IPS-15b (cell line): ENCODE measurements around the gene NEDD9.

Source experiments
- H3K27me3 ChIP-seq: one replicate; pipeline ENCODE4 v1.6.1; 2013; ENCODE audit warnings: low read length; ENCODE audit not compliant: control insufficient read depth, insufficient read depth
- H3K36me3 ChIP-seq: one replicate; pipeline ENCODE4 v1.6.1; 2013; ENCODE audit warnings: low read length; ENCODE audit not compliant: control insufficient read depth, insufficient read depth
- H3K4me1 ChIP-seq: one replicate; pipeline ENCODE4 v1.6.1; 2013; ENCODE audit warnings: mild to moderate bottlenecking, low read length; ENCODE audit not compliant: control insufficient read depth, insufficient read depth
- H3K4me3 ChIP-seq: one replicate; pipeline ENCODE4 v1.5.1; 2013; ENCODE audit warnings: low read depth, low read length
- H3K9ac ChIP-seq: one replicate; pipeline ENCODE4 v1.6.1; 2013; ENCODE audit warnings: low read depth, mild to moderate bottlenecking, low read length
- H3K9me3 ChIP-seq: one replicate; pipeline ENCODE4 v1.6.1; 2013; ENCODE audit warnings: mild to moderate bottlenecking, low read length; ENCODE audit not compliant: control insufficient read depth, insufficient read depth

Gene NEDD9

GRCh38 chr6:11210386-11211138 is 21.9 kb downstream of the NEDD9 start:
- peaks cover 7% of the 10 kb centered on the region for H3K4me1 ChIP-seq
- H3K9ac ChIP-seq: no peak overlapping the region

DNA sequence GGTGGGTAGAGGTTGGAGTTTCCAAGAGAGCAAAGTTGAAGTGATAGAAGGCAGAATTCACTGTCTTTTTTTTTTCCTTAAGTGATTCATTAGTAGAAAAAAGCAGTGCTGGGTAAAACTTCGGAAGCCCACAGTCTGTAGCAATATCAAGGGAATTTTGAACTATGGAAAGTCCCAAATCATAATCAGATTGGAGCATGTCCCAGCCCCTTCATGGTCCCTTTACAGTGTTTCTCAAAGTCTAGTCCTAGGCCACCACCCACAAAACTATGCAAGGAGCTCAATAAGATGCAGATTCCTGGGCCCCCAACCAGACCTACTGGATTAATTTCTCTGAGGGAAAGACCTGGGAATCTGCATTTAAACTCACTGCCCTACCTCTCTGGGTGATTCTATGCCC is 22.6 kb downstream of the NEDD9 start:
- no peaks in the 10 kb centered on the region for H3K27me3 ChIP-seq
- H3K4me3 ChIP-seq: no peak overlapping the region
- no peaks in the 10 kb centered on the region for H3K9me3 ChIP-seq
- no peak overlapping the region for H3K9ac ChIP-seq
- peaks cover 5% of the 10 kb centered on the region for H3K4me1 ChIP-seq
- no peaks in the 10 kb centered on the region for H3K36me3 ChIP-seq

More at GRCh38 chr6:11210386-11211138, 21.9 kb downstream of the NEDD9 start:
- no peak overlapping the region for H3K4me3 ChIP-seq
- no peaks in the 10 kb centered on the region for H3K27me3 ChIP-seq
- no peaks in the 10 kb centered on the region for H3K36me3 ChIP-seq
- no peaks in the 10 kb centered on the region for H3K9me3 ChIP-seq

DNA sequence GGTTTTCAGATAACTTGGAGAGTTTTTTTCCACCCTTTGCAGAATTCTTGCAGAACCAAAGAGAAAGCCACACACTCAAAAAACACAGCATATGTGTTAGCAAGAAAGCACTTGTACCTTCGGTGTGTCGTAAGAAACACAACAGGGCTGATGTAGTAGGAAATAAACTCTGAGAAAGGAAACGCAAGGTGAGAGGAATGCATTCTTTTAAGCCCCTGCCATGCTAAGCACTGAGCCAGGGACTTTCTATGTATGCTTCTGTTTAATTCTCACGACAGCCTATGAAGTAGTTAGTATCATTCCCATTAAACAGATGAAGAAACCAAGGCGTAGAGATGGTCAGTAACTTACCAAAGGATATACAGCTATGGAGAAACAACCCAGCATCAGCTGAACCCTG is 23.1 kb downstream of the NEDD9 start:
- H3K27me3 ChIP-seq: no peaks in the 10 kb centered on the region
- H3K4me3 ChIP-seq: no peak overlapping the region
- H3K9ac ChIP-seq: no peak overlapping the region
- no peaks in the 10 kb centered on the region for H3K9me3 ChIP-seq
- no peaks in the 10 kb centered on the region for H3K36me3 ChIP-seq
- peaks cover 5% of the 10 kb centered on the region for H3K4me1 ChIP-seq

DNA sequence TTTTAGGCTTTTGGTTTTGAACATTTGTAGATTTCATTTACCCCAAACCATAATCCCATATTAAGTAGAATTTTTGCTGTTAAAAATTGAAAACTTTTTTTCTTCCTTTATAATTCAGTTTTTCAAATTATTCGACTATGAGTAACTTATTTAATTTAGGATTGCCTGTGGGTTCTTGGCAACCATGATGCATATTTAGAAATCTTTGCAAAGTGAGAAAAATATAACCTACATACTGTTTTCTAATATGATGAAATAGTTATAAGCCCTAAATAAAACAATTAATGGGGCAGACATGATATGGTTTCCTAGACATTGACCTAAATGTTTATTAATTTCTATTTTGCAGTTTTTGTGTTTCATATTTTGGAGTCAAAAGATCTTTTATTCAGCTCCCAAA is 23.6 kb downstream of the NEDD9 start:
- Histone ChIP-seq H3K9ac (no peak overlapping the region), H3K4me1 (peaks cover 5% of the 10 kb centered on the region), H3K9me3 (no peaks in the 10 kb centered on the region), H3K27me3 (no peaks in the 10 kb centered on the region), H3K36me3 (no peaks in the 10 kb centered on the region), H3K4me3 (no peak overlapping the region)

GRCh38 chr6:11208267-11208666 is 24.2 kb downstream of the NEDD9 start:
- H3K36me3 ChIP-seq: no peaks in the 10 kb centered on the region
- H3K9me3 ChIP-seq: no peaks in the 10 kb centered on the region
- H3K4me1 ChIP-seq: peaks cover 5% of the 10 kb centered on the region

GRCh38 chr6:11207199-11207968 is 25.1 kb downstream of the NEDD9 start:
- H3K9me3 ChIP-seq: no peaks in the 10 kb centered on the region
- H3K36me3 ChIP-seq: no peaks in the 10 kb centered on the region
- H3K27me3 ChIP-seq: no peaks in the 10 kb centered on the region
- no peak overlapping the region for H3K4me3 ChIP-seq
- peaks cover 10% of the 10 kb centered on the region for H3K4me1 ChIP-seq
- H3K9ac ChIP-seq: no peak overlapping the region

More at GRCh38 chr6:11208267-11208666, 24.2 kb downstream of the NEDD9 start:
- no peak overlapping the region for H3K4me3 ChIP-seq
- no peak overlapping the region for H3K9ac ChIP-seq
- H3K27me3 ChIP-seq: no peaks in the 10 kb centered on the region

DNA sequence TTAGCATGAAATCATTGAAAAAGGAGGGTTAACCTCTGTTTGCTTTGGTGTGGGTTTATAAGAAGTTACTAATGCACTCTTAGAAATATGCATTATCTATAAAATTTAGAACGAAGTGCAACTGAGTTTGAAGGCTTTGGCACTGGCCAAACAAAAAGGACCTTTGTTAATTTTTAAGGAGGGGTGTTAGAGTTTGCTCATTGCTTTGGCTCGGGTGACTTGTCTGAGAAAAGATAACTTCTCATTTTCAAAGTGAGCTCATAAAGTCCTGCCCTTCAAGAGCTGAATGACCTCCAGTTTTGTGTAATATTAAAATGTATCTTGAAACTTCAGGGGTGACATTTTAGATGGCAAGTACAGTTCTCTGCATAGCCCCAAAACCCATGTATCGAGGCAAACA is 25.9 kb downstream of the NEDD9 start:
- no peak overlapping the region for H3K9ac ChIP-seq
- H3K27me3 ChIP-seq: no peaks in the 10 kb centered on the region
- H3K4me3 ChIP-seq: no peak overlapping the region
- no peaks in the 10 kb centered on the region for H3K9me3 ChIP-seq
- peaks cover 10% of the 10 kb centered on the region for H3K4me1 ChIP-seq
- no peaks in the 10 kb centered on the region for H3K36me3 ChIP-seq

- no peaks in the 10 kb centered on the region for H3K36me3 ChIP-seq
- peaks cover 10% of the 10 kb centered on the region for H3K4me1 ChIP-seq
- H3K4me3 ChIP-seq: no peak overlapping the region
- H3K27me3 ChIP-seq: no peaks in the 10 kb centered on the region
- H3K9ac ChIP-seq: no peak overlapping the region
- no peaks in the 10 kb centered on the region for H3K9me3 ChIP-seq
Observed at GRCh38 chr6:11204794-11205366, 27.6 kb downstream of the NEDD9 start.

DNA sequence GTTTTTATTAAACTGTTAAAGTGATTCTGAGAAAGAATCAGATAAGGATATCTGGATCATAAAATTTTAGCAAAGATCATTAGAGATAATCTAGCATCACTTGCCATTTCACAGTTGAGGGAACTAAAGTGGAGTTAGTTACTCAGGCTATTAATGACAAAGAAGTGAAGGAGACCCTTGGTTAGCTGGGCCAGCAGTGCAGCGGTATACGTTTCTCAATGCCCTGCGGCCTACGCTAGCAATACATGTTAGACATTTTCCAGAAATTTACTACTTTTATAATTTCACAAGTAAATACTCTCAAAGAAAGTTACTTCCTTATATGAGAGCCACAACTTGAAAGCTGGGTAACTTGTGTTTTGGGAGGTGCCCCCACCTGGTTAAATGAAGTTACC is 28.5 kb downstream of the NEDD9 start:
- Histone ChIP-seq H3K36me3 (no peaks in the 10 kb centered on the region), H3K9ac (no peak overlapping the region), H3K4me1 (peaks cover 5% of the 10 kb centered on the region), H3K9me3 (no peaks in the 10 kb centered on the region), H3K4me3 (no peak overlapping the region), H3K27me3 (no peaks in the 10 kb centered on the region)

DNA sequence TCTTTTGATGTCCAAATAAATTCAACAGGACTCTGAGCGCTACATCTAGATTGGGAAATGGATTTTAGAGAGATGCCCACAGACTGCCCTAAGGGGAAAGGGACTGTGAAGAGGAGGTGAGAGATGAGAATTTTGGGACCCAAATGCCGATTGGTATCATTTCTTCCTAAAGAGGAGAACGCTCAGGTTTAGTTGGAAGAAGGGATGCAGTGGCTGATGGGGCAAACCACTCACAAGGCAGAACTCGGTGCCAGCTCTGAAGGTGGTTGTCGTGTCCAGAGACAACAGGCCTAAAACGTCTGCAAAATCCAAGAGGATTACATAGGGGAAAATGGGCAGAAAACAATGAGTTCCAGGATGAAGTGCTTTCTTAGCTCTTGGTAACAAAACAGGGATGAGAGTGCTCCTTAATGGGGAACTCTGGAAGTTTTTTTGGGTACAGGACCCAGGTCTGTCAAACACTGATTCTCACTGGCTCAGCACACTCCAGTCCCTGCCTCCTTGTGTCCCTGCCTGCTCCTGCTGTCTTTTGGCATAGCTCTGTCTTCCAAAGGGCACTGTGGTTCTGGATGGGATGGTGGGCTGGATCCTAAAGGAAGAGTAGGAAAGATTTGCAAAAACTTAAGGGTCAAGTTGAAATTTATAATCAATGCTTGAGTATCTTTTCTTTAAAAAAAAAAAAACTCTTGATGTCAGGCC is 29.0 kb downstream of the NEDD9 start:
- H3K36me3 ChIP-seq: no peaks in the 10 kb centered on the region
- H3K27me3 ChIP-seq: no peaks in the 10 kb centered on the region
- no peak overlapping the region for H3K4me3 ChIP-seq
- no peaks in the 10 kb centered on the region for H3K9me3 ChIP-seq
- H3K9ac ChIP-seq: no peak overlapping the region
- H3K4me1 ChIP-seq: peaks cover 5% of the 10 kb centered on the region

DNA sequence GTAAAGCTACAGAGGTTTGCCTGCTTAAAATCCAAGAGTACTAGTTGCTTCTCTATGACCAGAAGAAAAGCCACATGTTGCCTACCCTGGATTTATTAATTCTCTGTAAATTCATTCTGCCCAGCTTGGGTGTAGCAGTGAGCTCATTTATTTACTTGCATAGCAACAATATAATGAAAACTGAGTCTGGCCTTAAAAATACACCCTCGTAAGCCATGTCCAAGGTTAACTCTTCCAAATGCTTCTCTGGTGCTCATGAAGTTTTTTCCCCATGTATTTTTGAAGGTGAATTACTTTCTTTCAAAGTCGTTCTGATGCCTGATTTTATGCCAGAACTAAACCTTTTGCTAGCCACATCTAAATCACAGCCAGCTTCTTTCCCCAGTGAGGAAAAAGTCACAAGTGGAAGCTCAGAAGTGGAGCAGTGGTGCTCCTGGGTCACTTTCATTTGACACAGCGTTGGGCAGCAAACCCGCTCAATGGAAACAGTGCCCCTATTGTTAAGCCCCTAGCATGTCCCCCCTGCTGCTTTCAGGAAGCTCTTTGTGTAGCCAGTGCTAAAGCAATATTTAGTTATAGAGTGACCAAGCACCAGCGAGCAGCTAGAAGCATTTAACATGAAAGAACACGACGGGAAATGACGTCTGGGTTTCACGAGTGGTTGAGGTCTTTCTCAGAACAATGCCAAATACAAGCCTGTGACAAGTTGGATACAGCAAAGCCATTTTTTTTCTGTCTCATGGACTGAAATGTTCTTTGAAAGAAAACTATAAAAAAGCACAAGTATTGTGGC is 29.8 kb downstream of the NEDD9 start:
- Histone ChIP-seq H3K4me3 (no peak overlapping the region), H3K9me3 (no peaks in the 10 kb centered on the region), H3K36me3 (no peaks in the 10 kb centered on the region), H3K9ac (no peak overlapping the region), H3K27me3 (no peaks in the 10 kb centered on the region), H3K4me1 (peaks cover 5% of the 10 kb centered on the region)
